Right lobe of liver (tissue), 6 donors: ENCODE measurements around the gene GALNS. TPM values are rescaled to one million over a fixed set of nuclear protein-coding genes. Genes with fewer than 3 reads are reported as not detected.

ENCODE experiments used
- ATAC-seq, 4 donors: fragments of 200-7000 bp; cut with Tn5 transposase; one replicate each; pipeline ENCODE4 v1.9.1; 2020; ENCODE audit warnings: mild to moderate bottlenecking in 4 of 4, moderate library complexity in 4 of 4
- DNase-seq, 3 donors: peaks; one replicate each; pipeline ENCODE4 v3.0.0-alpha.2; 2020
- H3K27ac ChIP-seq, 3 donors: fragments of 200-600 bp; one replicate each; pipeline ENCODE4 v1.8.0; 2022
- H3K27me3 ChIP-seq, 2 donors: fragments of 200-600 bp; one replicate each; pipeline ENCODE4 v1.8.0; 2022
- H3K36me3 ChIP-seq, 4 donors: fragments of 200-600 bp; sonication (generic) in 1 of 4; one replicate each; pipeline versions ENCODE4 v1.5.1 to v1.8.0; 2017 to 2022; ENCODE audit warnings: control low read depth in 1 of 4
- H3K4me1 ChIP-seq, 4 donors: fragments of 200-600 bp; sonication (generic) in 1 of 4; one replicate each; pipeline versions ENCODE4 v1.5.1 to v1.8.0; 2017 to 2022; ENCODE audit warnings: control low read depth in 1 of 4
- H3K4me3 ChIP-seq, 3 donors: fragments of 200-600 bp; one replicate each; pipeline ENCODE4 v1.8.0; 2022
- H3K9me3 ChIP-seq, 4 donors: fragments of 200-600 bp; sonication (generic) in 1 of 4; one replicate each; pipeline versions ENCODE4 v1.5.1 to v1.8.0; 2017 to 2022; ENCODE audit warnings: control low read depth in 1 of 4
- CTCF ChIP-seq, 4 donors: fragments of 200-600 bp in 3 of 4; fragments of 450-650 bp in 1 of 4; IDR thresholded peaks; one replicate each; pipeline versions ENCODE4 v1.5.1 to v1.8.0; 2016 to 2022; ENCODE audit warnings: antibody characterized with exemption in 4 of 4, mild to moderate bottlenecking in 2 of 4
- POLR2A ChIP-seq: fragments of 450-650 bp; IDR thresholded peaks from one replicate; pipeline ENCODE4 v1.6.1; 2017; ENCODE audit warnings: antibody characterized with exemption, mild to moderate bottlenecking
- WGBS: methylation state at CpG from one replicate; pipeline ENCODE4 v1.1.6; 2018; ENCODE audit warnings: low coverage, low lambda C conversion rate; ENCODE audit not compliant: insufficient coverage; ENCODE audit errors: missing lambda C conversion rate; 5-methylcytosine and 5-hydroxymethylcytosine counted together
- intact Hi-C, 2 donors: fragments of 100-400 bp; cut with DNase I; formaldehyde crosslinking; loops; one replicate each; pipeline versions ENCODE4 v1.11.2 to v1.14.1; 2022
- total RNA-seq, 6 experiments: library from RNA; depleted of rRNA in 2 of 6; stranded (reverse); fragments of >200 nt in 2 of 6; fragmentation: NEBNext Ultra II Directional in 3 of 6; extraction: Animal tissue kit (Norgen Biotek cat#: 25700) in 3 of 6; gene quantifications; one replicate each; pipeline versions ENCODE4 v1.1.0 to v1.2.4, GENCODE V29; 2016 to 2023
- donor health status: DM: no; HTN: yes; CAD: no.
- donor health status: DM: no; HTN: no; CAD: no.
- donor health status: DM: no; HTN: no; CAD: no.
- donor health status: DM: no; HTN: yes; CAD: no.
- donor health status: DM: no; HTN: yes; CAD: no.

Gene GALNS
- total RNA-seq, 6 experiments from 2014 or later, result 9.2 to 20.6 (median 16.5) TPM

- peak overlapping the region in 1 of 3 donors; percentile 33 for H3K27ac ChIP-seq
- intact Hi-C loops, result no loop called here
These were observed 3.3 kb downstream of the GALNS start for GRCh38 chr16:88853325-88853941.

GRCh38 chr16:88851616-88852015, 5.1 kb downstream of the GALNS start:
- Histone ChIP-seq H3K27ac (no peak overlapping the region), H3K4me3 (no peak overlapping the region), H3K4me1 (peaks cover 0 to 12% (median 4%) of the 10 kb centered on the region in 4 donors), H3K27me3 (no peaks in the 10 kb centered on the region), H3K36me3 (no peaks in the 10 kb centered on the region), H3K9me3 (no peaks in the 10 kb centered on the region)
- intact Hi-C loops, result no loop called here
- ATAC-seq, result no peak
- 95% methylated on average over 15 of the region's 19 CpGs for WGBS
- TF ChIP-seq POLR2A, result no peak
- no peak for TF ChIP-seq CTCF (IDR thresholded peaks at IDR 0.05)
- no peak for DNase-seq

More at GRCh38 chr16:88853325-88853941, 3.3 kb downstream of the GALNS start:
- 75% methylated on average over 2 of the region's 17 CpGs for WGBS
- no peak overlapping the region for H3K4me3 ChIP-seq
- H3K27me3 ChIP-seq, result no peaks in the 10 kb centered on the region
- DNase-seq (peak in 1 of 3 donors; percentile 40), ATAC-seq (peak in 1 of 4 donors; percentile 14)
- no peak for TF ChIP-seq POLR2A
- no peak for TF ChIP-seq CTCF (IDR thresholded peaks at IDR 0.05)
- H3K36me3 ChIP-seq, result no peaks in the 10 kb centered on the region
- peaks cover 0 to 18% (median 7%) of the 10 kb centered on the region in 4 donors for H3K4me1 ChIP-seq
- H3K9me3 ChIP-seq, result no peaks in the 10 kb centered on the region

- DNase-seq, result no peak
- H3K36me3 ChIP-seq, result no peaks in the 10 kb centered on the region
These were observed 6.1 kb downstream of the GALNS start for GRCh38 chr16:88850531-88851199.

GRCh38 chr16:88848557-88848956, 8.2 kb downstream of the GALNS start:
- no peak for DNase-seq
- ATAC-seq, result no peak

More at GRCh38 chr16:88850531-88851199, 6.1 kb downstream of the GALNS start:
- TF ChIP-seq POLR2A (no peak), CTCF (IDR thresholded peaks at IDR 0.05) (no peak)
- Histone ChIP-seq H3K9me3 (no peaks in the 10 kb centered on the region), H3K4me1 (peaks cover 0 to 5% (median 1%) of the 10 kb centered on the region in 4 donors), H3K4me3 (no peak overlapping the region), H3K27me3 (no peaks in the 10 kb centered on the region), H3K27ac (no peak overlapping the region)
- peak in 1 of 4 donors; percentile 22 for ATAC-seq
- 65% methylated on average over 11 of the region's 33 CpGs for WGBS
- intact Hi-C loops, result no loop called here

More at GRCh38 chr16:88848557-88848956, 8.2 kb downstream of the GALNS start:
- intact Hi-C loops, result no loop called here
- WGBS, result 94% methylated on average over 6 of the region's 21 CpGs
- no peaks in the 10 kb centered on the region for H3K27me3 ChIP-seq
- no peaks in the 10 kb centered on the region for H3K9me3 ChIP-seq
- no peak overlapping the region for H3K4me3 ChIP-seq
- no peak overlapping the region for H3K27ac ChIP-seq
- TF ChIP-seq CTCF (IDR thresholded peaks at IDR 0.05) (no peak), POLR2A (no peak)
- H3K4me1 ChIP-seq, result no peaks in the 10 kb centered on the region
- no peaks in the 10 kb centered on the region for H3K36me3 ChIP-seq
